ENCODE measurements around the gene SNAPC3. TPM values are rescaled to one million over a fixed set of nuclear protein-coding genes. Genes with fewer than 3 reads are reported as not detected.

Gene SNAPC3
- total and polyA plus RNA-seq, 2 donors (not counting 3 experiments of a cell fraction or from before 2014, with no cell fraction given): 15.2 to 32.6 TPM

- POLR2A ChIA-PET: no interaction called here
- no peaks in the 10 kb centered on the region for H3K9me3 ChIP-seq (replicated peaks; ENCODE audit: control insufficient read depth, insufficient read depth, low read length)
- TF ChIP-seq CTCF (IDR thresholded peaks at IDR 0.05; ENCODE audit: extremely low read depth in 1 of 2, insufficient read depth in 1 of 2, low read depth in 1 of 2, low read length in 2 of 2) (no peak), EZH2 (IDR thresholded peaks at IDR 0.05; ENCODE audit: borderline replicate concordance, low read depth, low read length, severe bottlenecking) (no peak), FOS (IDR thresholded peaks at IDR 0.05; ENCODE audit: borderline replicate concordance, insufficient read depth, low read length) (no peak), POLR2A (IDR thresholded peaks at IDR 0.05; ENCODE audit: low read depth, low read length) (no peak)
- H3K27me3 ChIP-seq (ENCODE audit: control insufficient read depth in 2 of 2, insufficient read depth in 2 of 2, low read length in 2 of 2): peaks cover 0 to 1% of the 10 kb centered on the region in 2 experiments
- no peaks in the 10 kb centered on the region for H3K36me3 ChIP-seq (ENCODE audit: control insufficient read depth in 2 of 2, extremely low read depth in 1 of 2, insufficient read depth in 2 of 2, low read length in 2 of 2)
- no peaks in the 10 kb centered on the region for H3K79me2 ChIP-seq (ENCODE audit: control insufficient read depth, insufficient read depth, low read length)
- no peak overlapping the region for H3K9ac ChIP-seq (replicated peaks; ENCODE audit: extremely low read depth, insufficient read depth, low read length)
- H3K4me3 ChIP-seq (replicated peaks in 1 of 3; ENCODE audit: insufficient read depth in 1 of 3, low read depth in 1 of 3, low read length in 3 of 3): no peak overlapping the region
- H3K27ac ChIP-seq (ENCODE audit: insufficient read depth, low read depth, low read length): no peak overlapping the region
- no peaks in the 10 kb centered on the region for H3K4me1 ChIP-seq (ENCODE audit: control insufficient read depth, extremely low read depth, insufficient read depth, low read length)
- intact Hi-C loops (cut with micrococcal nuclease) (no loop called here), dilution Hi-C loops (cut with MboI; ENCODE audit: extremely low pct_ligation_motif_present, low sequenced_read_pairs) (no loop called here)
- CTCF ChIA-PET: interaction anchor here (1.3 kb wide), 1 partner anchor 19 kb away, joined by 3 read pairs; no protein-coding TSS in a partner anchor
- no peak overlapping the region for H2AFZ ChIP-seq (ENCODE audit: low read depth, low read length)
- DNase-seq (ENCODE audit: low read depth, low spot score) (no peak), FAIRE-seq (no peak)
- no peaks in the 10 kb centered on the region for H3K9me1 ChIP-seq (replicated peaks; ENCODE audit: control insufficient read depth, extremely low read depth, insufficient read depth, low read length)
- no peaks in the 10 kb centered on the region for H4K20me1 ChIP-seq (replicated peaks; ENCODE audit: control insufficient read depth, extremely low read depth, insufficient read depth, low read length)
- no TSS peak for BruUV-seq (replicated peaks)
- H3K4me2 ChIP-seq (ENCODE audit: insufficient read depth, low read length): no peak overlapping the region
These were observed 32.5 kb upstream of the SNAPC3 start for GRCh38 chr9:15390201-15390600.

GRCh38 chr9:15392363-15392762 is 30.3 kb upstream of the SNAPC3 start:
- ChIA-PET CTCF (interaction anchor here (1.4 to 2.1 kb wide), 2 partner anchors 12 to 22 kb away, joined by 3 to 4 read pairs; no protein-coding TSS in a partner anchor), POLR2A (no interaction called here)
- no peak overlapping the region for H3K27ac ChIP-seq (ENCODE audit: insufficient read depth, low read depth, low read length)
- TF ChIP-seq POLR2AphosphoS5 (IDR thresholded peaks at IDR 0.05; ENCODE audit: insufficient read depth, low read depth, low read length) (no peak), MAX (IDR thresholded peaks at IDR 0.05; ENCODE audit: insufficient read depth, insufficient read length) (no peak), CTCF (IDR thresholded peaks at IDR 0.05; ENCODE audit: extremely low read depth in 1 of 2, insufficient read depth in 1 of 2, low read depth in 1 of 2, low read length in 2 of 2) (no peak), JUN (IDR thresholded peaks at IDR 0.05; ENCODE audit: borderline replicate concordance, insufficient read depth, insufficient read length, low read depth) (no peak), EZH2 (IDR thresholded peaks at IDR 0.05; ENCODE audit: borderline replicate concordance, low read depth, low read length, severe bottlenecking) (no peak), GATA2 (IDR thresholded peaks at IDR 0.05; ENCODE audit: insufficient read depth, insufficient read length, low read depth, low read length) (no peak), POLR2A (IDR thresholded peaks at IDR 0.05; ENCODE audit: low read depth, low read length) (no peak)
- H3K4me1 ChIP-seq (ENCODE audit: control insufficient read depth, extremely low read depth, insufficient read depth, low read length): no peaks in the 10 kb centered on the region
- no peaks in the 10 kb centered on the region for H3K36me3 ChIP-seq (ENCODE audit: control insufficient read depth in 2 of 2, extremely low read depth in 1 of 2, insufficient read depth in 2 of 2, low read length in 2 of 2)
- H3K9ac ChIP-seq (replicated peaks; ENCODE audit: extremely low read depth, insufficient read depth, low read length): no peak overlapping the region
- no peak overlapping the region for H2AFZ ChIP-seq (ENCODE audit: low read depth, low read length)
- no peaks in the 10 kb centered on the region for H4K20me1 ChIP-seq (replicated peaks; ENCODE audit: control insufficient read depth, extremely low read depth, insufficient read depth, low read length)
- no peak for DNase-seq (ENCODE audit: low read depth, low spot score)
- no peaks in the 10 kb centered on the region for H3K27me3 ChIP-seq (ENCODE audit: control insufficient read depth in 2 of 2, insufficient read depth in 2 of 2, low read length in 2 of 2)
- FAIRE-seq: no peak
- no peaks in the 10 kb centered on the region for H3K79me2 ChIP-seq (ENCODE audit: control insufficient read depth, insufficient read depth, low read length)
- dilution Hi-C loops (cut with MboI; ENCODE audit: extremely low pct_ligation_motif_present, low sequenced_read_pairs) (no loop called here), intact Hi-C loops (cut with micrococcal nuclease) (no loop called here)
- no peak overlapping the region for H3K4me3 ChIP-seq (replicated peaks in 1 of 3; ENCODE audit: insufficient read depth in 1 of 3, low read depth in 1 of 3, low read length in 3 of 3)
- no peaks in the 10 kb centered on the region for H3K9me3 ChIP-seq (replicated peaks; ENCODE audit: control insufficient read depth, insufficient read depth, low read length)
- H3K4me2 ChIP-seq (ENCODE audit: insufficient read depth, low read length): no peak overlapping the region
- no TSS peak for BruUV-seq (replicated peaks)
- no peaks in the 10 kb centered on the region for H3K9me1 ChIP-seq (replicated peaks; ENCODE audit: control insufficient read depth, extremely low read depth, insufficient read depth, low read length)
